GM23338 (cell line): Measurements from ENCODE around the gene TMED7. TPM values are rescaled to one million over a fixed set of nuclear protein-coding genes. Genes with fewer than 3 reads are reported as not detected.

Source experiments
- ATAC-seq: fragments of 200-7000 bp; cut with Tn5 transposase; 3 replicates; pipeline ENCODE4 v1.9.1; 2020
- DNase-seq: peaks from one replicate; pipeline ENCODE4 v3.0.0-alpha.2; 2015; ENCODE audit warnings: low spot score
- H2AFZ ChIP-seq: fragments of 200-600 bp; sonication (generic); 2 replicates; pipeline ENCODE4 v1.8.0; 2016; ENCODE audit warnings: antibody characterized with exemption, mild to moderate bottlenecking, moderate library complexity
- H3F3A ChIP-seq: fragments of 200-600 bp; sonication (generic); replicated peaks from 2 replicates; pipeline ENCODE4 v1.8.0; 2017; ENCODE audit warnings: antibody characterized with exemption, mixed run types, low read depth
- H3K27ac ChIP-seq: fragments of 200-600 bp; sonication (generic); 2 replicates; pipeline ENCODE4 v1.6.1; 2016; ENCODE audit warnings: low read depth
- H3K27me3 ChIP-seq: fragments of 200-600 bp; sonication (generic); 2 replicates; pipeline ENCODE4 v1.8.0; 2016; ENCODE audit warnings: mild to moderate bottlenecking, mixed run types, moderate library complexity; ENCODE audit not compliant: insufficient read depth
- H3K36me3 ChIP-seq: fragments of 200-600 bp; sonication (generic); 2 replicates; pipeline ENCODE4 v1.8.0; 2016; ENCODE audit warnings: mild to moderate bottlenecking; ENCODE audit not compliant: insufficient read depth
- H3K4me1 ChIP-seq: fragments of 200-600 bp; sonication (generic); 2 replicates; pipeline ENCODE4 v1.8.0; 2016; ENCODE audit warnings: mild to moderate bottlenecking, moderate library complexity; ENCODE audit not compliant: insufficient read depth
- H3K4me2 ChIP-seq: fragments of 200-600 bp; sonication (generic); 2 replicates; pipeline ENCODE4 v1.7.1; 2017; ENCODE audit warnings: mixed run types
- H3K4me3 ChIP-seq: fragments of 200-600 bp; sonication (generic); 2 replicates; pipeline ENCODE4 v1.6.1; 2016; ENCODE audit warnings: mixed run types
- H3K79me2 ChIP-seq: fragments of 200-600 bp; sonication (generic); replicated peaks from 2 replicates; pipeline ENCODE4 v1.8.0; 2017; ENCODE audit warnings: mild to moderate bottlenecking; ENCODE audit not compliant: insufficient read depth
- H3K9me2 ChIP-seq: fragments of 200-600 bp; sonication (generic); 2 replicates; pipeline ENCODE4 v1.8.0; 2017; ENCODE audit not compliant: insufficient read depth
- H4K20me1 ChIP-seq: fragments of 200-600 bp; sonication (generic); replicated peaks from 2 replicates; pipeline ENCODE4 v1.8.0; 2017; ENCODE audit warnings: mild to moderate bottlenecking; ENCODE audit not compliant: insufficient read depth
- H3K27ac Mint-ChIP-seq: 2 replicates; pipeline ENCODE4 v1.8.0; 2020; ENCODE audit warnings: inconsistent platforms, mild to moderate bottlenecking, moderate library complexity, mixed read lengths
- H3K27me3 Mint-ChIP-seq: 3 replicates; pipeline ENCODE4 v1.8.0; 2022; ENCODE audit warnings: low read depth, mild to moderate bottlenecking, moderate library complexity, mixed read lengths, inconsistent platforms; ENCODE audit not compliant: insufficient read depth, poor library complexity
- H3K36me3 Mint-ChIP-seq: 3 replicates; pipeline ENCODE4 v1.8.0; 2021; ENCODE audit warnings: low read depth, mild to moderate bottlenecking, inconsistent platforms, moderate library complexity, mixed read lengths
- H3K4me1 Mint-ChIP-seq: 3 replicates; pipeline ENCODE4 v1.8.0; 2020; ENCODE audit warnings: mild to moderate bottlenecking, inconsistent platforms, mixed read lengths
- H3K4me3 Mint-ChIP-seq: 3 replicates; pipeline ENCODE4 v1.8.0; 2021; ENCODE audit warnings: moderate library complexity, mild to moderate bottlenecking, inconsistent platforms, mixed read lengths
- H3K9me3 Mint-ChIP-seq: 3 replicates; pipeline ENCODE4 v1.8.0; 2020; ENCODE audit warnings: moderate library complexity, mild to moderate bottlenecking, inconsistent platforms, mixed read lengths
- CREB1 ChIP-seq: fragments of 250-450 bp; sonication (Bioruptor Pico); IDR thresholded peaks from 2 replicates; pipeline ENCODE4 v1.5.0; 2020; ENCODE audit warnings: low read depth, mild to moderate bottlenecking, moderate library complexity
- CTCF ChIP-seq, 2 experiments: fragments of 200-600 bp in 1 of 2; sonication (generic) in 1 of 2; conservative IDR thresholded peaks; 2 replicates each; pipeline versions ENCODE4 v1.5.1 to v1.6.1; 2016 to 2017; ENCODE audit warnings: antibody characterized with exemption in 2 of 2, low read depth in 2 of 2, mild to moderate bottlenecking in 2 of 2, moderate library complexity in 1 of 2
- ETS1 ChIP-seq: IDR thresholded peaks from 2 replicates; pipeline ENCODE4 v1.6.1; 2016; ENCODE audit warnings: antibody characterized with exemption
- EZH2 ChIP-seq: fragments of 200-600 bp; sonication (generic); IDR thresholded peaks from one replicate; pipeline ENCODE4 v1.8.0; 2017; ENCODE audit warnings: antibody characterized with exemption, mild to moderate bottlenecking, low read depth; ENCODE audit not compliant: unreplicated experiment
- EZH2phosphoT487 ChIP-seq: fragments of 200-600 bp; sonication (generic); IDR thresholded peaks from one replicate; pipeline ENCODE4 v1.8.1; 2018; ENCODE audit warnings: antibody characterized with exemption; ENCODE audit not compliant: unreplicated experiment
- JUNB ChIP-seq: IDR thresholded peaks from one replicate; pipeline ENCODE4 v1.6.1; 2016; ENCODE audit warnings: antibody characterized with exemption; ENCODE audit not compliant: unreplicated experiment
- NANOG ChIP-seq: IDR thresholded peaks from 2 replicates; pipeline ENCODE4 v1.6.1; 2016; ENCODE audit warnings: antibody characterized with exemption, borderline replicate concordance
- POLR2AphosphoS5 ChIP-seq: IDR thresholded peaks from 2 replicates; pipeline ENCODE4 v1.6.1; 2016; ENCODE audit warnings: antibody characterized with exemption, low read depth
- REST ChIP-seq: IDR thresholded peaks from one replicate; pipeline ENCODE4 v1.6.1; 2018; ENCODE audit warnings: antibody characterized with exemption; ENCODE audit not compliant: unreplicated experiment
- STAT1 ChIP-seq: IDR thresholded peaks from one replicate; pipeline ENCODE4 v1.6.1; 2016; ENCODE audit warnings: antibody characterized with exemption; ENCODE audit not compliant: unreplicated experiment
- ZNF114 ChIP-seq: fragments of 250-450 bp; sonication (Bioruptor Pico); IDR thresholded peaks from 2 replicates; pipeline ENCODE4 v1.5.0; 2020; ENCODE audit warnings: mild to moderate bottlenecking, moderate library complexity
- polyA plus RNA-seq: library from polyadenylated mRNA; unstranded; fragments of >200 nt; fragmentation: Nextera tagmentation; extraction: Ambion mirVana; gene quantifications from 2 replicates; pipeline ENCODE4 v1.2.1, GENCODE V29; 2016
- total RNA-seq: library from RNA; depleted of rRNA; stranded (reverse); fragments of >200 nt; shearing (Covaris generic); gene quantifications from 2 replicates; pipeline ENCODE4 v1.2.3, GENCODE V29; 2014

The TMED7 gene
- total and polyA plus RNA-seq, 2 experiments from 2014 or later = 30.2 to 158 TPM

GRCh38 chr5:115588640-115589039 lies 37.2 kb downstream of the TMED7 start:
- no peaks in the 10 kb centered on the region for H3K27me3 Mint-ChIP-seq
- Histone ChIP-seq H3K4me1 (no peaks in the 10 kb centered on the region), H4K20me1 (no peaks in the 10 kb centered on the region), H3K4me2 (no peak overlapping the region), H3K79me2 (no peaks in the 10 kb centered on the region), H2AFZ (no peak overlapping the region), H3K9me2 (no peaks in the 10 kb centered on the region), H3K36me3 (no peaks in the 10 kb centered on the region), H3K27me3 (no peaks in the 10 kb centered on the region), H3K27ac (no peak overlapping the region), H3F3A (no peaks in the 10 kb centered on the region), H3K4me3 (no peak overlapping the region)
- H3K27ac Mint-ChIP-seq = no peak overlapping the region
- TF ChIP-seq ZNF114 (no peak), POLR2AphosphoS5 (no peak), EZH2phosphoT487 (no peak), ETS1 (no peak), EZH2 (no peak)
- H3K4me1 Mint-ChIP-seq = no peaks in the 10 kb centered on the region
- H3K4me3 Mint-ChIP-seq = no peak overlapping the region
- ATAC-seq = no peak
- H3K9me3 Mint-ChIP-seq = no peaks in the 10 kb centered on the region
- no peak for DNase-seq
- no peaks in the 10 kb centered on the region for H3K36me3 Mint-ChIP-seq

GRCh38 chr5:115586525-115587146 lies 39.2 kb downstream of the TMED7 start:
- no peaks in the 10 kb centered on the region for H3K4me1 ChIP-seq
- no peak overlapping the region for H2AFZ ChIP-seq
- no peaks in the 10 kb centered on the region for H3K27me3 Mint-ChIP-seq
- H3K27ac Mint-ChIP-seq = no peak overlapping the region
- no peak overlapping the region for H3K4me2 ChIP-seq
- no peaks in the 10 kb centered on the region for H3F3A ChIP-seq
- H3K9me2 ChIP-seq = no peaks in the 10 kb centered on the region
- no peak overlapping the region for H3K4me3 Mint-ChIP-seq
- no peaks in the 10 kb centered on the region for H4K20me1 ChIP-seq
- no peaks in the 10 kb centered on the region for H3K36me3 Mint-ChIP-seq
- no peaks in the 10 kb centered on the region for H3K27me3 ChIP-seq
- no peak overlapping the region for H3K27ac ChIP-seq
- DNase-seq (peak; percentile 41), ATAC-seq (peak; percentile 34; the same call in 1 of the 3 replicates)
- H3K4me3 ChIP-seq = no peak overlapping the region
- H3K36me3 ChIP-seq = no peaks in the 10 kb centered on the region
- H3K9me3 Mint-ChIP-seq = no peaks in the 10 kb centered on the region
- H3K4me1 Mint-ChIP-seq = peaks cover 5% of the 10 kb centered on the region; the same call in 1 of the 3 replicates
- no peak for TF ChIP-seq EZH2
- peak; percentile 57 to 85 for TF ChIP-seq CTCF (conservative IDR thresholded peaks at IDR 0.05; ENCODE audit: low read depth in 2 of 2)
- H3K79me2 ChIP-seq = no peaks in the 10 kb centered on the region

- no peak overlapping the region for H2AFZ ChIP-seq
- no peaks in the 10 kb centered on the region for H3K36me3 ChIP-seq
- H3K27me3 Mint-ChIP-seq = no peaks in the 10 kb centered on the region
- H3K9me2 ChIP-seq = no peaks in the 10 kb centered on the region
- no peak overlapping the region for H3K4me3 Mint-ChIP-seq
- no peaks in the 10 kb centered on the region for H3K4me1 ChIP-seq
- H4K20me1 ChIP-seq = no peaks in the 10 kb centered on the region
- H3F3A ChIP-seq = no peaks in the 10 kb centered on the region
- no peak overlapping the region for H3K27ac ChIP-seq
- no peaks in the 10 kb centered on the region for H3K36me3 Mint-ChIP-seq
- no peak overlapping the region for H3K27ac Mint-ChIP-seq
- no peaks in the 10 kb centered on the region for H3K9me3 Mint-ChIP-seq
- ATAC-seq (no peak), DNase-seq (no peak)
- H3K4me3 ChIP-seq = no peak overlapping the region
- no peaks in the 10 kb centered on the region for H3K79me2 ChIP-seq
- H3K4me1 Mint-ChIP-seq = peaks cover 5% of the 10 kb centered on the region; the same call in 1 of the 3 replicates
- no peak overlapping the region for H3K4me2 ChIP-seq
- H3K27me3 ChIP-seq = no peaks in the 10 kb centered on the region
- TF ChIP-seq NANOG (no peak), CREB1 (CRISPR knock-in tag) (no peak), CTCF (conservative IDR thresholded peaks at IDR 0.05; ENCODE audit: low read depth in 2 of 2) (no peak), ZNF114 (no peak), EZH2phosphoT487 (no peak), JUNB (no peak), STAT1 (no peak), REST (no peak)
Measured at GRCh38 chr5:115585265-115585664, 40.6 kb downstream of the TMED7 start.
